GM12878 (cell line): ENCODE measurements around the gene SLITRK1. TPM values are rescaled to one million over a fixed set of nuclear protein-coding genes. Genes with fewer than 3 reads are reported as not detected.

Experiments
- ATAC-seq: fragments of 200-7000 bp; cut with Tn5 transposase; 3 replicates; pipeline ENCODE4 v1.9.1; 2020; ENCODE audit warnings: mild to moderate bottlenecking, moderate library complexity
- BruUV-seq: library from RNA; stranded (reverse); fragments of 400-500 nt; replicated peaks from 2 replicates; lab custom pipeline; 2021; lab: Mats Ljungman, UMichigan
- CTCF ChIA-PET: fragments of 300-600 bp; sonication (Branson Sonifier 250); formaldehyde crosslinking; extraction: SDS; loops from one replicate; lab custom pipeline; 2021; ENCODE audit warnings: inconsistent platforms; lab: Yijun Ruan, JAX
- POLR2A ChIA-PET: fragments of 350-600 bp; formaldehyde crosslinking; extraction: SDS; loops from one replicate; lab custom pipeline; 2021; ENCODE audit warnings: inconsistent platforms; lab: Charles Lee
- RAD21 ChIA-PET: fragments of 300-600 bp; sonication (Branson Sonifier 250); formaldehyde crosslinking; loops from one replicate; lab custom pipeline; 2023; ENCODE audit warnings: antibody characterized with exemption; ENCODE audit not compliant: unreplicated experiment; lab: Charles Lee
- SMC1A ChIA-PET: fragments of 300-600 bp; sonication (Branson Sonifier 250); formaldehyde crosslinking; loops from one replicate; lab custom pipeline; 2023; ENCODE audit not compliant: unreplicated experiment, uncharacterized antibody; lab: Charles Lee
- DNase-seq: peaks from one replicate; pipeline ENCODE4 v3.0.0-alpha.2; 2011; ENCODE audit warnings: low read depth, low spot score
- FAIRE-seq: peaks from 3 replicates; lab custom pipeline; 2011; peaks lifted over from hg19 to GRCh38; lab: Jason Lieb, UNC
- H2AFZ ChIP-seq: 2 replicates; pipeline ENCODE4 v1.6.0; 2011; ENCODE audit warnings: low read depth, low read length, control low read depth; ENCODE audit not compliant: control insufficient read depth
- H3K27ac ChIP-seq: 2 replicates; pipeline ENCODE4 v1.5.1; 2011; ENCODE audit warnings: control low read depth; ENCODE audit not compliant: control insufficient read depth, insufficient read depth
- H3K27me3 ChIP-seq, 2 experiments: replicated peaks in 1 of 2; 2 replicates each; pipeline versions ENCODE4 v1.6.0 to v1.6.1; 2011; ENCODE audit warnings: low read length in 1 of 2; ENCODE audit not compliant: control insufficient read depth in 2 of 2, insufficient read depth in 2 of 2
- H3K36me3 ChIP-seq, 2 experiments: 2 replicates each; pipeline ENCODE4 v1.5.1; 2011; ENCODE audit warnings: low read length in 1 of 2; ENCODE audit not compliant: control insufficient read depth in 2 of 2, insufficient read depth in 2 of 2
- H3K4me1 ChIP-seq: 2 replicates; pipeline ENCODE4 v1.6.1; 2011; ENCODE audit warnings: mild to moderate bottlenecking, low read length, moderate library complexity, mixed read lengths; ENCODE audit not compliant: control insufficient read depth, insufficient read depth
- H3K4me2 ChIP-seq: 2 replicates; pipeline ENCODE4 v1.6.0; 2011; ENCODE audit warnings: control low read depth; ENCODE audit not compliant: control insufficient read depth, insufficient read depth
- H3K4me3 ChIP-seq: fragments of 200-600 bp; sonication (generic); 2 replicates; pipeline ENCODE4 v1.5.1; 2016
- H3K79me2 ChIP-seq: 2 replicates; pipeline ENCODE4 v1.6.0; 2011; ENCODE audit warnings: low read length; ENCODE audit not compliant: control insufficient read depth, insufficient read depth
- H3K9ac ChIP-seq: 2 replicates; pipeline ENCODE4 v1.8.0; 2011; ENCODE audit warnings: low read length, control low read depth, mixed read lengths; ENCODE audit not compliant: control insufficient read depth, insufficient read depth
- H3K9me3 ChIP-seq: replicated peaks from 3 replicates; pipeline ENCODE4 v1.5.1; 2011; ENCODE audit warnings: mild to moderate bottlenecking, low read length; ENCODE audit not compliant: control insufficient read depth, insufficient read depth
- H4K20me1 ChIP-seq: 2 replicates; pipeline ENCODE4 v1.6.0; 2011; ENCODE audit not compliant: control insufficient read depth, insufficient read depth
- ASH2L ChIP-seq: fragments of 300-600, 200-600 bp; sonication (generic); IDR thresholded peaks from 2 replicates; pipeline ENCODE4 v1.6.1; 2017; ENCODE audit warnings: low read depth, mild to moderate bottlenecking, borderline replicate concordance
- BCLAF1 ChIP-seq: fragments of 450-650 bp; IDR thresholded peaks from 2 replicates; pipeline ENCODE4 v1.6.1; 2017; ENCODE audit warnings: antibody characterized with exemption, mild to moderate bottlenecking, moderate library complexity
- CEBPB ChIP-seq, 2 experiments: fragments of 150-350 bp in 1 of 2; IDR thresholded peaks; 2 replicates each; pipeline ENCODE4 v1.6.1; 2012 to 2014; ENCODE audit warnings: low read depth in 2 of 2, low read length in 2 of 2, borderline replicate concordance in 1 of 2, inconsistent platforms in 1 of 2
- CHD1 ChIP-seq: IDR thresholded peaks from 2 replicates; pipeline ENCODE4 v1.6.1; 2012; ENCODE audit warnings: low read depth, low read length, improper control_type of control experiment
- EED ChIP-seq: sonication (generic); IDR thresholded peaks from 2 replicates; pipeline ENCODE4 v1.6.1; 2016; ENCODE audit warnings: antibody characterized with exemption, low read depth
- HDAC2 ChIP-seq: fragments of 200-600 bp; sonication (generic); IDR thresholded peaks from 2 replicates; pipeline ENCODE4 v1.6.1; 2017
- SP1 ChIP-seq: IDR thresholded peaks from one replicate; pipeline ENCODE4 v1.6.1; 2011; ENCODE audit warnings: low read depth, low read length
- SREBF1 ChIP-seq: IDR thresholded peaks from 2 replicates; pipeline ENCODE4 v1.6.1; 2012; ENCODE audit warnings: mild to moderate bottlenecking, low read length
- SREBF2 ChIP-seq: IDR thresholded peaks from 2 replicates; pipeline ENCODE4 v1.6.1; 2012; ENCODE audit warnings: mild to moderate bottlenecking, low read length
- STAT1 ChIP-seq: fragments of 450-650 bp; conservative IDR thresholded peaks from 2 replicates; pipeline ENCODE4 v1.6.1; 2014; ENCODE audit warnings: antibody characterized with exemption, mild to moderate bottlenecking
- TCF12 ChIP-seq: IDR thresholded peaks from 2 replicates; pipeline ENCODE4 v1.6.1; 2011; ENCODE audit warnings: low read depth, mild to moderate bottlenecking, low read length
- ZNF274 ChIP-seq: IDR thresholded peaks from one replicate; pipeline ENCODE4 v1.8.0; 2011; ENCODE audit not compliant: insufficient read length, insufficient read depth
- WGBS: methylation state at CpG from one replicate; pipeline ENCODE4 v1.1.6; 2016; ENCODE audit warnings: low lambda C conversion rate; ENCODE audit not compliant: insufficient replicate concordance, insufficient coverage; ENCODE audit errors: missing lambda C conversion rate; 5-methylcytosine and 5-hydroxymethylcytosine counted together
- in situ Hi-C: fragments of 300-500 bp; cut with MboI; formaldehyde crosslinking; loops from 9 replicates; pipeline ENCODE4 v1.14.3; 2018; ENCODE audit warnings: mixed read lengths
- intact Hi-C: fragments of 100-400 bp; cut with micrococcal nuclease; formaldehyde crosslinking; loops from one replicate; pipeline ENCODE4 v1.14.2; 2022; ENCODE audit not compliant: unreplicated experiment
- polyA plus RNA-seq, 11 experiments: library from polyadenylated mRNA; depleted of rRNA in 4 of 11; unstranded in 6 of 11; stranded (reverse) in 5 of 11; fragments of >200 nt; fragmentation: Nextera tagmentation in 4 of 11; fragmentation: Illumina TruSeq in 1 of 11; extraction: Ambion mirVana in 4 of 11; extraction: Trizol in 1 of 11; gene quantifications; 1 replicate in 1 of 11; 2 replicates in 10 of 11; pipeline versions ENCODE4 v1.2.1 to v1.2.3, GENCODE V29; 2011 to 2016; ENCODE audit warnings: inconsistent platforms in 2 of 11, missing spikeins in 2 of 11, low read depth in 1 of 11
- total RNA-seq, 4 experiments: library from RNA; depleted of rRNA in 3 of 4; stranded (reverse); fragments of >200 nt in 3 of 4; fragmentation: Illumina TruSeq in 1 of 4; extraction: Trizol in 1 of 4; gene quantifications; 2 replicates each; pipeline versions ENCODE4 v1.2.1 to v1.2.3, GENCODE V29; 2013 to 2021

Gene SLITRK1
- total and polyA plus RNA-seq, 10 of the 15 experiments (the other 5 are each of a cell fraction or from before 2014, with no cell fraction given), result 0.03 to 0.78 (median 0.26) TPM

DNA sequence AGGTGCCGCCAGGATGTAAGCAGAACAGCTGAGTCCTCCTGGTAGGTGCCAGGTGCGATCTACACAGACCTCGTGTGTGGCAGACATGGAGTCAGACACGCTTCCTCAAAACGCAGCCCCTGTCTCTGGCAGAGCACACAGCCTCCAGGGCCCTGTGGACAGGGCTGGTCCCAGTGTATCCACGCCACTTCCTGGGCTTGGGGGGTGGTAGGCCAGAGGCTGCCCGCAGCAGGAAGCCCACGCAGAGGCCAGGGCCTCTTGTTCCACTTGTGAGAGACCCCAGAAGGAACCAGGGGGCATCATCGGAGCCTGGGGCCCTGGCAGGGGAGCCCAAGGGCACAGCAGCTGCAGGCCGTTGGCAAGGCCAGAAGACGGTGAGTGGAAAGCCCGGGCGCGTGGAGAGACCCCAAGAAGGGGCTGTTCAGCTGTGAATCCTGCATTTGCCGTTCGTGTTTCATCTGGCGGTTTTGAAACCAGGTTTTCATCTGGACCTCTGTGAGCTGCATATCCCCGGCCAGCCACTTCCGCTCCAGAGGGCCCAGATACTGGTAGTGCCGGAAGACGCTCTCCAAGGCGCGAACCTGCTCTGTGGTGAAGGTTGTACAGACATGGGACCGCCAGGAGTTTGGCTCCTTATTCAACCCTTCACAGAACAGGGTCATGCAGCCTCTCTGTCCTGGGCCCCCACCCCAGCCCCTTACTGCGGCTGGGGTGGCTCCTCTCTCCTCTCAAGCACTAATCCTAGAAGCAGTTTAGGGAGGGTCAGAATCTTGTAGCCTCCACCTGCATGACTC lies 25.1 kb upstream of the SLITRK1 start:
- Histone ChIP-seq H2AFZ (no peak overlapping the region), H3K9me3 (no peaks in the 10 kb centered on the region; the same call in 2 of the 3 replicates), H3K9ac (no peak overlapping the region), H3K4me1 (no peaks in the 10 kb centered on the region), H3K27me3 (no peaks in the 10 kb centered on the region), H4K20me1 (no peaks in the 10 kb centered on the region), H3K79me2 (no peaks in the 10 kb centered on the region), H3K27ac (no peak overlapping the region)
- intact Hi-C loops, result no loop called here
- 55% methylated on average over 25 of the region's 25 CpGs for WGBS
- ChIA-PET CTCF (no interaction called here), RAD21 (no interaction called here)
- no peak for FAIRE-seq
- TF ChIP-seq CHD1 (no peak), TCF12 (no peak), ASH2L (no peak), SREBF2 (no peak), HDAC2 (no peak)
- TF ChIP-seq, all 136 proteins: peak for 0
- Histone ChIP-seq H3K36me3 (no peaks in the 10 kb centered on the region), H3K4me3 (no peak overlapping the region), H3K4me2 (no peak overlapping the region)
- ChIA-PET SMC1A (no interaction called here), POLR2A (no interaction called here)
- in situ Hi-C loops, result no loop called here
- no peak for ATAC-seq
- no peak for DNase-seq
- BruUV-seq, result no TSS peak

DNA sequence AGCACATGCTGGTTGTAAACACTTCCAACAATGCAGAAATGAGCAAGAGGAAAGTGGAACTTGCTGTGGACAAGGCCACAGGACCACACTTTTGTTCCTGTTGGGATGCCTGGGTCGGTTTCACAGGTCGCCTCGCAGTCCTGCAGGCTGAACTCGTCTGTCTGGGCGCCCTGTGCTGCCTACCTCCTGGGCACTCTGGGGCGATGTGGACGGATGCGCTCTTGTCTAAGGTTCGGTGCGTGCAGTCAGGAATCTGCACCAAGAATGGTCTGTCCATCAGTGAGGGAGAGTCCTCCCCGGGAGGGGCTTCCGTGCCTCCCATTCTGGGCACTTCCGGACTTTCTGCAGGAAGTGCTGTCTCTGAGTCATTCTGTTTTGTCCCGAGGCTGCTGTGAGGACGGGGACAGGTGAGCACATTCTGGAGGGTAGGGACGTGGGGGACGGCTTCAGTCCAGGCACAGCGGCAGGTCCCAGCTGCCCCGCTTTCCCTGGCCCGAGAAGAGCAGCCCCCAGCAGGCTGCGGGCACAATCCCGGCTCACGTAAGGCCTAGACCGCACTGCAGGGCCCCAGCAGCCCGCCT lies 24.1 kb upstream of the SLITRK1 start:
- Histone ChIP-seq H2AFZ (no peak overlapping the region), H3K79me2 (no peaks in the 10 kb centered on the region), H3K9me3 (no peaks in the 10 kb centered on the region; the same call in 2 of the 3 replicates), H3K9ac (no peak overlapping the region), H3K4me1 (no peaks in the 10 kb centered on the region), H3K27me3 (no peaks in the 10 kb centered on the region), H3K27ac (no peak overlapping the region), H3K4me2 (no peak overlapping the region), H3K36me3 (no peaks in the 10 kb centered on the region), H3K4me3 (no peak overlapping the region), H4K20me1 (no peaks in the 10 kb centered on the region)
- BruUV-seq, result no TSS peak
- ChIA-PET RAD21 (no interaction called here), POLR2A (no interaction called here), SMC1A (no interaction called here), CTCF (no interaction called here)
- FAIRE-seq, result no peak
- 67% methylated on average over 25 of the region's 25 CpGs for whole genome bisulfite sequencing
- intact Hi-C loops, result no loop called here
- in situ Hi-C loops, result no loop called here
- no peak for ATAC-seq
- no peak for DNase-seq
- TF ChIP-seq EED (no peak), SREBF1 (no peak), BCLAF1 (no peak), STAT1 (no peak), CEBPB (IDR thresholded peaks at IDR 0.05; ENCODE audit: borderline replicate concordance in 1 of 2, low read depth in 2 of 2, low read length in 2 of 2) (no peak), ZNF274 (no peak), SP1 (no peak)
